Progenitor cell of endocrine pancreas (in vitro differentiated cells): ENCODE results near the gene TBXT. TPM values are rescaled to one million over a fixed set of nuclear protein-coding genes. Genes with fewer than 3 reads are reported as not detected.

ENCODE experiments used
- DNase-seq: peaks from one replicate; pipeline ENCODE4 v3.0.0; 2021; ENCODE audit warnings: low spot score; ENCODE audit not compliant: unreplicated experiment
- H3K27ac Mint-ChIP-seq: 2 replicates; pipeline ENCODE4 v1.8.0; 2021; ENCODE audit warnings: mild to moderate bottlenecking, moderate library complexity, mixed read lengths
- H3K27me3 Mint-ChIP-seq: 2 replicates; pipeline ENCODE4 v1.8.0; 2021; ENCODE audit warnings: mixed read lengths
- H3K36me3 Mint-ChIP-seq: 2 replicates; pipeline ENCODE4 v1.8.0; 2022; ENCODE audit warnings: mixed read lengths; ENCODE audit not compliant: insufficient read depth
- H3K4me1 Mint-ChIP-seq: 2 replicates; pipeline ENCODE4 v1.8.0; 2021; ENCODE audit warnings: low read depth, mixed read lengths
- H3K4me3 Mint-ChIP-seq: 2 replicates; pipeline ENCODE4 v1.8.0; 2021; ENCODE audit warnings: low read depth, mild to moderate bottlenecking, moderate library complexity, mixed read lengths
- H3K9me3 Mint-ChIP-seq: 2 replicates; pipeline ENCODE4 v1.8.0; 2021; ENCODE audit warnings: low read depth, mixed read lengths
- CTCF ChIP-seq: fragments of 200-600 bp; sonication (generic); IDR thresholded peaks from one replicate; pipeline ENCODE4 v1.5.0; 2021; ENCODE audit warnings: antibody characterized with exemption, mild to moderate bottlenecking; ENCODE audit not compliant: unreplicated experiment
- total RNA-seq: library from RNA; stranded (reverse); gene quantifications from 2 replicates; pipeline ENCODE4 v1.2.1, GENCODE V29; 2021

Gene TBXT
- total RNA-seq, 1 donor from 2014 or later: not detected

- no peak for DNase-seq
- no peak for TF ChIP-seq CTCF
- no peak overlapping the region for H3K4me3 Mint-ChIP-seq
- H3K27ac Mint-ChIP-seq: no peak overlapping the region
- H3K27me3 Mint-ChIP-seq: peaks cover 57% of the 10 kb centered on the region
- peaks cover 7% of the 10 kb centered on the region for H3K4me1 Mint-ChIP-seq
- H3K36me3 Mint-ChIP-seq: no peaks in the 10 kb centered on the region
- no peaks in the 10 kb centered on the region for H3K9me3 Mint-ChIP-seq
Measured at GRCh38 chr6:166165558-166166313, 1.9 kb downstream of the TBXT start.

GRCh38 chr6:166162599-166163342 is 4.9 kb downstream of the TBXT start:
- Mint-ChIP-seq H3K9me3 (no peaks in the 10 kb centered on the region), H3K27ac (no peak overlapping the region), H3K36me3 (no peaks in the 10 kb centered on the region), H3K4me3 (no peak overlapping the region), H3K27me3 (peaks cover 56% of the 10 kb centered on the region), H3K4me1 (peaks cover 4% of the 10 kb centered on the region)
- DNase-seq: no peak
- TF ChIP-seq CTCF: no peak

- no peaks in the 10 kb centered on the region for H3K9me3 Mint-ChIP-seq
- H3K27me3 Mint-ChIP-seq: peaks cover 28% of the 10 kb centered on the region
- H3K4me3 Mint-ChIP-seq: no peak overlapping the region
- peaks cover 2% of the 10 kb centered on the region for H3K4me1 Mint-ChIP-seq
- no peak overlapping the region for H3K27ac Mint-ChIP-seq
- TF ChIP-seq CTCF: no peak
- no peak for DNase-seq
- no peaks in the 10 kb centered on the region for H3K36me3 Mint-ChIP-seq
Measured at GRCh38 chr6:166157930-166158617, 9.6 kb downstream of the TBXT start.

GRCh38 chr6:166156942-166157341 is 10.7 kb downstream of the TBXT start:
- peaks cover 19% of the 10 kb centered on the region for H3K27me3 Mint-ChIP-seq
- peaks cover 2% of the 10 kb centered on the region for H3K4me1 Mint-ChIP-seq
- H3K4me3 Mint-ChIP-seq: no peak overlapping the region
- DNase-seq: no peak
- H3K27ac Mint-ChIP-seq: no peak overlapping the region
- H3K9me3 Mint-ChIP-seq: no peaks in the 10 kb centered on the region
- TF ChIP-seq CTCF: peak; percentile 51
- H3K36me3 Mint-ChIP-seq: no peaks in the 10 kb centered on the region

GRCh38 chr6:166153966-166154365 is 13.7 kb downstream of the TBXT start:
- no peaks in the 10 kb centered on the region for H3K4me1 Mint-ChIP-seq
- no peak overlapping the region for H3K27ac Mint-ChIP-seq
- H3K9me3 Mint-ChIP-seq: no peaks in the 10 kb centered on the region
- no peaks in the 10 kb centered on the region for H3K36me3 Mint-ChIP-seq
- TF ChIP-seq CTCF: no peak
- no peak overlapping the region for H3K4me3 Mint-ChIP-seq
- no peak for DNase-seq
- peaks cover 11% of the 10 kb centered on the region for H3K27me3 Mint-ChIP-seq
